HCT116 (cell line): Measurements from ENCODE around the gene XDH. TPM values are rescaled to one million over a fixed set of nuclear protein-coding genes. Genes with fewer than 3 reads are reported as not detected.

Source experiments
- ATAC-seq: fragments of 200-7000 bp; cut with Tn5 transposase; 2 replicates; pipeline ENCODE4 v1.9.1; 2020; ENCODE audit warnings: mild to moderate bottlenecking, moderate library complexity
- BruUV-seq: library from RNA; stranded (reverse); fragments of 400-500 nt; replicated peaks from 2 replicates; lab custom pipeline; 2021; lab: Mats Ljungman, UMichigan
- CTCF ChIA-PET: fragments of 300-600 bp; sonication (Branson Sonifier 250); formaldehyde crosslinking; loops from one replicate; lab custom pipeline; 2021; ENCODE audit warnings: antibody characterized with exemption; lab: Charles Lee
- POLR2A ChIA-PET: fragments of 300-600, 350-600 bp; sonication (Branson Sonifier 250); formaldehyde crosslinking; loops from one replicate; lab custom pipeline; 2021; ENCODE audit warnings: antibody characterized with exemption; lab: Charles Lee
- RAD21 ChIA-PET, 2 experiments: fragments of 300-600 bp; sonication (Branson Sonifier 250); formaldehyde crosslinking; loops; one replicate each; lab custom pipeline; 2023; ENCODE audit warnings: low total read pairs in 2 of 2; ENCODE audit not compliant: uncharacterized antibody in 2 of 2, unreplicated experiment in 2 of 2, low non-redundant PET in 1 of 2; lab: Charles Lee
- DNase-seq: peaks from one replicate; pipeline ENCODE4 v3.0.0-alpha.2; 2010; ENCODE audit warnings: low read depth, low spot score
- H2AFZ ChIP-seq: fragments of 200-600 bp; shearing (Covaris generic), sonication (generic); 2 replicates; pipeline ENCODE4 v1.6.1; 2017; ENCODE audit warnings: low read depth, mixed run types, mixed read lengths, antibody characterized with exemption, low read length; ENCODE audit not compliant: poor library complexity, severe bottlenecking
- H3K27ac ChIP-seq: 2 replicates; pipeline ENCODE4 v1.5.1; 2012; ENCODE audit warnings: low read depth, low read length
- H3K27me3 ChIP-seq: fragments of 200-600 bp; sonication (generic); 2 replicates; pipeline ENCODE4 v1.6.1; 2016; ENCODE audit warnings: mixed run types, low read length, mixed read lengths; ENCODE audit not compliant: insufficient read depth
- H3K36me3 ChIP-seq, 2 experiments: fragments of 200-500 bp in 1 of 2; fragments of 200-600 bp in 1 of 2; sonication (Bioruptor generic) in 1 of 2; sonication (generic) in 1 of 2; 2 replicates each; pipeline versions ENCODE4 v1.5.1 to v1.6.1; 2014 to 2016; ENCODE audit warnings: low read length in 2 of 2, inconsistent platforms in 1 of 2, mixed read lengths in 1 of 2, mixed run types in 1 of 2; ENCODE audit not compliant: insufficient read depth in 2 of 2, control insufficient read depth in 1 of 2
- H3K4me1 ChIP-seq, 2 experiments: fragments of 200-600 bp in 1 of 2; sonication (generic) in 1 of 2; 2 replicates each; pipeline versions ENCODE4 v1.5.1 to v1.6.1; 2012 to 2017; ENCODE audit warnings: low read length in 2 of 2, inconsistent platforms in 1 of 2, mild to moderate bottlenecking in 1 of 2, mixed read lengths in 1 of 2, mixed run types in 1 of 2, moderate library complexity in 1 of 2; ENCODE audit not compliant: insufficient read depth in 2 of 2, control insufficient read depth in 1 of 2
- H3K4me2 ChIP-seq: fragments of 200-600 bp; sonication (generic); 2 replicates; pipeline ENCODE4 v1.6.1; 2017; ENCODE audit warnings: mixed run types, low read length, mixed read lengths
- H3K4me3 ChIP-seq, 2 experiments: fragments of 200-600 bp in 1 of 2; sonication (generic) in 1 of 2; replicated peaks in 1 of 2; 2 replicates each; pipeline ENCODE4 v1.5.1; 2011 to 2016; ENCODE audit warnings: low read length in 2 of 2, control low read depth in 1 of 2, low read depth in 1 of 2, mild to moderate bottlenecking in 1 of 2, mixed read lengths in 1 of 2, mixed run types in 1 of 2
- H3K79me2 ChIP-seq: fragments of 200-600 bp; sonication (generic); 2 replicates; pipeline ENCODE4 v1.6.1; 2017; ENCODE audit warnings: mild to moderate bottlenecking, mixed run types, low read length, moderate library complexity, mixed read lengths; ENCODE audit not compliant: insufficient read depth
- H3K9ac ChIP-seq: fragments of 200-600 bp; sonication (generic); 2 replicates; pipeline ENCODE4 v1.6.1; 2016; ENCODE audit warnings: low read length, mixed read lengths
- H3K9me2 ChIP-seq: fragments of 200-600 bp; sonication (generic), shearing (Covaris generic); 2 replicates; pipeline ENCODE4 v1.6.1; 2017; ENCODE audit warnings: mixed run types, mild to moderate bottlenecking, moderate library complexity; ENCODE audit not compliant: insufficient read depth
- H3K9me3 ChIP-seq, 2 experiments: fragments of 200-500 bp in 1 of 2; fragments of 200-600 bp in 1 of 2; sonication (Bioruptor generic) in 1 of 2; sonication (generic) in 1 of 2; 2 replicates each; pipeline ENCODE4 v1.6.1; 2014 to 2017; ENCODE audit warnings: low read length in 2 of 2, mixed read lengths in 2 of 2, inconsistent platforms in 1 of 2, low read depth in 1 of 2, mild to moderate bottlenecking in 1 of 2, mixed run types in 1 of 2, moderate library complexity in 1 of 2; ENCODE audit not compliant: control insufficient read depth in 1 of 2, insufficient read depth in 1 of 2
- H4K20me1 ChIP-seq: fragments of 200-600 bp; sonication (generic), shearing (Covaris generic); 2 replicates; pipeline ENCODE4 v1.6.1; 2017; ENCODE audit warnings: mixed run types, mild to moderate bottlenecking, moderate library complexity; ENCODE audit not compliant: insufficient read depth
- CEBPB ChIP-seq: IDR thresholded peaks from 2 replicates; pipeline ENCODE4 v1.6.1; 2012; ENCODE audit warnings: low read depth
- ELF1 ChIP-seq: IDR thresholded peaks from 2 replicates; pipeline ENCODE4 v1.6.1; 2012; ENCODE audit warnings: low read depth, borderline replicate concordance
- FOSL1 ChIP-seq: IDR thresholded peaks from 2 replicates; pipeline ENCODE4 v1.6.1; 2012; ENCODE audit warnings: low read depth
- SP1 ChIP-seq: IDR thresholded peaks from 2 replicates; pipeline ENCODE4 v1.6.1; 2012; ENCODE audit warnings: low read depth
- YY1 ChIP-seq: IDR thresholded peaks from 2 replicates; pipeline ENCODE4 v1.6.1; 2011; ENCODE audit warnings: low read length, low read depth, moderate library complexity, mild to moderate bottlenecking; ENCODE audit not compliant: insufficient replicate concordance; ENCODE audit errors: extremely low read depth
- ZFX ChIP-seq: fragments of 450-650 bp; IDR thresholded peaks from 2 replicates; pipeline ENCODE4 v1.6.1; 2017
- ZNF274 ChIP-seq: fragments of 200-500 bp; sonication (Bioruptor generic); IDR thresholded peaks from 2 replicates; pipeline ENCODE4 v1.6.1; 2014; ENCODE audit warnings: mild to moderate bottlenecking, low read depth, low read length, inconsistent platforms
- intact Hi-C: fragments of 100-400 bp; cut with micrococcal nuclease; formaldehyde crosslinking; loops from 2 replicates; pipeline ENCODE4 v1.10.0; 2022
- total RNA-seq: library from RNA; stranded (reverse); gene quantifications from one replicate; pipeline ENCODE4 v1.2.1, GENCODE V29; 2021; ENCODE audit not compliant: unreplicated experiment
- TF ChIP-seq, protein P1 (sequence below): IDR thresholded peaks from 2 replicates; pipeline ENCODE4 v1.6.1; 2011; ENCODE audit warnings: mild to moderate bottlenecking, low read length, moderate library complexity; ENCODE audit not compliant: insufficient replicate concordance; ENCODE audit errors: extremely low read depth
- TF ChIP-seq, protein P2 (sequence below), 3 experiments: fragments of 200-600 bp in 1 of 3; sonication (generic) in 1 of 3; IDR thresholded peaks in 2 of 3; conservative IDR thresholded peaks in 1 of 3; 2 replicates each; pipeline ENCODE4 v1.5.1; 2012 to 2017; ENCODE audit warnings: low read depth in 2 of 3, low read length in 2 of 3, antibody characterized with exemption in 1 of 3, borderline replicate concordance in 1 of 3, control low read depth in 1 of 3, mild to moderate bottlenecking in 1 of 3, mixed read lengths in 1 of 3, mixed run types in 1 of 3, moderate library complexity in 1 of 3; ENCODE audit not compliant: insufficient read depth in 1 of 3
- TF ChIP-seq, protein P3 (sequence below): IDR thresholded peaks from 2 replicates; pipeline ENCODE4 v1.6.1; 2012; ENCODE audit warnings: low read depth

Gene XDH
- total RNA-seq, 1 experiment from 2014 or later = 0.15 TPM

DNA sequence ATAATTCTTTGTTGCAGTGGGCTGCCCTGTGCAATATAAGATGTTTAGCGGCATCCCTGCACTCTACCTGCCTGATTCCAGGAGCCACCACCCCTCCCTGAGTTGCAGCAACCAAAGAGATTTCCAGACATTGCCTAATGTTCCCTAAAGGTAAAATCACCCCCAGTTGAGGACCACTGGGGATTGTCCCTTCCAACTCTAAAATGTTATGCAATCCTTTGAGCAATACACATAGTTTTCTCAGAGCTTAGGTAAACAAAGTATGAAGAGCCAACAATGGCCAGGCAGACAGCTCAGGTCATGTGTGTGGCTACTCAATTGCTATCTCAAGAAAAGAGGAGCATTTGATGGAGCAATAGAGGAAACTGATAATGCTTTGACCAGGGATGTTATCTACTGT, 87.0 kb downstream of the XDH start:
- no peaks in the 10 kb centered on the region for H3K9me2 ChIP-seq
- TF ChIP-seq CEBPB (no peak), ZFX (no peak), YY1 (no peak), ZNF274 (no peak), FOSL1 (no peak), ELF1 (no peak), SP1 (no peak)
- TF ChIP-seq, protein P1, sequence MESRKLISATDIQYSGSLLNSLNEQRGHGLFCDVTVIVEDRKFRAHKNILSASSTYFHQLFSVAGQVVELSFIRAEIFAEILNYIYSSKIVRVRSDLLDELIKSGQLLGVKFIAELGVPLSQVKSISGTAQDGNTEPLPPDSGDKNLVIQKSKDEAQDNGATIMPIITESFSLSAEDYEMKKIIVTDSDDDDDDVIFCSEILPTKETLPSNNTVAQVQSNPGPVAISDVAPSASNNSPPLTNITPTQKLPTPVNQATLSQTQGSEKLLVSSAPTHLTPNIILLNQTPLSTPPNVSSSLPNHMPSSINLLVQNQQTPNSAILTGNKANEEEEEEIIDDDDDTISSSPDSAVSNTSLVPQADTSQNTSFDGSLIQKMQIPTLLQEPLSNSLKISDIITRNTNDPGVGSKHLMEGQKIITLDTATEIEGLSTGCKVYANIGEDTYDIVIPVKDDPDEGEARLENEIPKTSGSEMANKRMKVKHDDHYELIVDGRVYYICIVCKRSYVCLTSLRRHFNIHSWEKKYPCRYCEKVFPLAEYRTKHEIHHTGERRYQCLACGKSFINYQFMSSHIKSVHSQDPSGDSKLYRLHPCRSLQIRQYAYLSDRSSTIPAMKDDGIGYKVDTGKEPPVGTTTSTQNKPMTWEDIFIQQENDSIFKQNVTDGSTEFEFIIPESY = no peak
- TF ChIP-seq, protein P2, sequence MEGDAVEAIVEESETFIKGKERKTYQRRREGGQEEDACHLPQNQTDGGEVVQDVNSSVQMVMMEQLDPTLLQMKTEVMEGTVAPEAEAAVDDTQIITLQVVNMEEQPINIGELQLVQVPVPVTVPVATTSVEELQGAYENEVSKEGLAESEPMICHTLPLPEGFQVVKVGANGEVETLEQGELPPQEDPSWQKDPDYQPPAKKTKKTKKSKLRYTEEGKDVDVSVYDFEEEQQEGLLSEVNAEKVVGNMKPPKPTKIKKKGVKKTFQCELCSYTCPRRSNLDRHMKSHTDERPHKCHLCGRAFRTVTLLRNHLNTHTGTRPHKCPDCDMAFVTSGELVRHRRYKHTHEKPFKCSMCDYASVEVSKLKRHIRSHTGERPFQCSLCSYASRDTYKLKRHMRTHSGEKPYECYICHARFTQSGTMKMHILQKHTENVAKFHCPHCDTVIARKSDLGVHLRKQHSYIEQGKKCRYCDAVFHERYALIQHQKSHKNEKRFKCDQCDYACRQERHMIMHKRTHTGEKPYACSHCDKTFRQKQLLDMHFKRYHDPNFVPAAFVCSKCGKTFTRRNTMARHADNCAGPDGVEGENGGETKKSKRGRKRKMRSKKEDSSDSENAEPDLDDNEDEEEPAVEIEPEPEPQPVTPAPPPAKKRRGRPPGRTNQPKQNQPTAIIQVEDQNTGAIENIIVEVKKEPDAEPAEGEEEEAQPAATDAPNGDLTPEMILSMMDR (IDR thresholded peaks at IDR 0.05 in 2 of 3, conservative IDR thresholded peaks at IDR 0.05 in 1 of 3; ENCODE audit: borderline replicate concordance in 1 of 3, insufficient read depth in 1 of 3, low read depth in 2 of 3, low read length in 2 of 3) = no peak
- TF ChIP-seq, protein P3, sequence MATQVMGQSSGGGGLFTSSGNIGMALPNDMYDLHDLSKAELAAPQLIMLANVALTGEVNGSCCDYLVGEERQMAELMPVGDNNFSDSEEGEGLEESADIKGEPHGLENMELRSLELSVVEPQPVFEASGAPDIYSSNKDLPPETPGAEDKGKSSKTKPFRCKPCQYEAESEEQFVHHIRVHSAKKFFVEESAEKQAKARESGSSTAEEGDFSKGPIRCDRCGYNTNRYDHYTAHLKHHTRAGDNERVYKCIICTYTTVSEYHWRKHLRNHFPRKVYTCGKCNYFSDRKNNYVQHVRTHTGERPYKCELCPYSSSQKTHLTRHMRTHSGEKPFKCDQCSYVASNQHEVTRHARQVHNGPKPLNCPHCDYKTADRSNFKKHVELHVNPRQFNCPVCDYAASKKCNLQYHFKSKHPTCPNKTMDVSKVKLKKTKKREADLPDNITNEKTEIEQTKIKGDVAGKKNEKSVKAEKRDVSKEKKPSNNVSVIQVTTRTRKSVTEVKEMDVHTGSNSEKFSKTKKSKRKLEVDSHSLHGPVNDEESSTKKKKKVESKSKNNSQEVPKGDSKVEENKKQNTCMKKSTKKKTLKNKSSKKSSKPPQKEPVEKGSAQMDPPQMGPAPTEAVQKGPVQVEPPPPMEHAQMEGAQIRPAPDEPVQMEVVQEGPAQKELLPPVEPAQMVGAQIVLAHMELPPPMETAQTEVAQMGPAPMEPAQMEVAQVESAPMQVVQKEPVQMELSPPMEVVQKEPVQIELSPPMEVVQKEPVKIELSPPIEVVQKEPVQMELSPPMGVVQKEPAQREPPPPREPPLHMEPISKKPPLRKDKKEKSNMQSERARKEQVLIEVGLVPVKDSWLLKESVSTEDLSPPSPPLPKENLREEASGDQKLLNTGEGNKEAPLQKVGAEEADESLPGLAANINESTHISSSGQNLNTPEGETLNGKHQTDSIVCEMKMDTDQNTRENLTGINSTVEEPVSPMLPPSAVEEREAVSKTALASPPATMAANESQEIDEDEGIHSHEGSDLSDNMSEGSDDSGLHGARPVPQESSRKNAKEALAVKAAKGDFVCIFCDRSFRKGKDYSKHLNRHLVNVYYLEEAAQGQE = no peak
- H2AFZ ChIP-seq = no peak overlapping the region
- H3K9ac ChIP-seq = no peak overlapping the region
- no peaks in the 10 kb centered on the region for H4K20me1 ChIP-seq
- H3K4me1 ChIP-seq = no peaks in the 10 kb centered on the region
- ChIA-PET RAD21 (no interaction called here), CTCF (no interaction called here), POLR2A (no interaction called here)
- no peaks in the 10 kb centered on the region for H3K9me3 ChIP-seq
- no peaks in the 10 kb centered on the region for H3K79me2 ChIP-seq
- no peaks in the 10 kb centered on the region for H3K36me3 ChIP-seq
- intact Hi-C loops = loop anchor here (10.0 kb wide), 1 partner anchor 1163 kb away; no protein-coding TSS in a partner anchor
- H3K27ac ChIP-seq = no peak overlapping the region
- no TSS peak for BruUV-seq
- peaks cover 25% of the 10 kb centered on the region for H3K27me3 ChIP-seq
- H3K4me2 ChIP-seq = no peak overlapping the region
- DNase-seq (no peak), ATAC-seq (no peak)
- no peak overlapping the region for H3K4me3 ChIP-seq
